ENCODE data around the gene C2CD4D. TPM values are rescaled to one million over a fixed set of nuclear protein-coding genes. Genes with fewer than 3 reads are reported as not detected.

Gene C2CD4D
- total RNA-seq, 1 experiment from 2014 or later, result 0.94 TPM

DNA sequence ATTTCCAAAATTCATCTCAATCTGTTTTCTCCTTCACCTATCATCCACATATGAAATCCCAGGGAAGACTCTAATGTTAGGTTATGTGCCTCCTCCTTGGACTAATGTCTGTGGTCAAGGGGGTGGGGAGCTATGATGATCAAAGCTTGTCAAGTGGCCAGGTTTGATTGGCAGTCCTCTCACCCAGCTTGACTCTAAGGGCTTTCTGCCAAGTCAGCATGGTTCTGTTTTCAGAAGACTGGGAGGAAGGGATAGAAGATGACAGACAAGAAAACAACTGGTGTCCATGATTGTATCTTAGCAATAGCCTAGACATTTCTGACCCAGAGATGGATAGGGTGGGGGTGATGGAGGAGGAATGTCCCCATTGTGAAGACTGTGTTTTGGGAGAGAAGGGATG, 23.0 kb upstream of the C2CD4D start (continued):
- TF ChIP-seq, protein P1, sequence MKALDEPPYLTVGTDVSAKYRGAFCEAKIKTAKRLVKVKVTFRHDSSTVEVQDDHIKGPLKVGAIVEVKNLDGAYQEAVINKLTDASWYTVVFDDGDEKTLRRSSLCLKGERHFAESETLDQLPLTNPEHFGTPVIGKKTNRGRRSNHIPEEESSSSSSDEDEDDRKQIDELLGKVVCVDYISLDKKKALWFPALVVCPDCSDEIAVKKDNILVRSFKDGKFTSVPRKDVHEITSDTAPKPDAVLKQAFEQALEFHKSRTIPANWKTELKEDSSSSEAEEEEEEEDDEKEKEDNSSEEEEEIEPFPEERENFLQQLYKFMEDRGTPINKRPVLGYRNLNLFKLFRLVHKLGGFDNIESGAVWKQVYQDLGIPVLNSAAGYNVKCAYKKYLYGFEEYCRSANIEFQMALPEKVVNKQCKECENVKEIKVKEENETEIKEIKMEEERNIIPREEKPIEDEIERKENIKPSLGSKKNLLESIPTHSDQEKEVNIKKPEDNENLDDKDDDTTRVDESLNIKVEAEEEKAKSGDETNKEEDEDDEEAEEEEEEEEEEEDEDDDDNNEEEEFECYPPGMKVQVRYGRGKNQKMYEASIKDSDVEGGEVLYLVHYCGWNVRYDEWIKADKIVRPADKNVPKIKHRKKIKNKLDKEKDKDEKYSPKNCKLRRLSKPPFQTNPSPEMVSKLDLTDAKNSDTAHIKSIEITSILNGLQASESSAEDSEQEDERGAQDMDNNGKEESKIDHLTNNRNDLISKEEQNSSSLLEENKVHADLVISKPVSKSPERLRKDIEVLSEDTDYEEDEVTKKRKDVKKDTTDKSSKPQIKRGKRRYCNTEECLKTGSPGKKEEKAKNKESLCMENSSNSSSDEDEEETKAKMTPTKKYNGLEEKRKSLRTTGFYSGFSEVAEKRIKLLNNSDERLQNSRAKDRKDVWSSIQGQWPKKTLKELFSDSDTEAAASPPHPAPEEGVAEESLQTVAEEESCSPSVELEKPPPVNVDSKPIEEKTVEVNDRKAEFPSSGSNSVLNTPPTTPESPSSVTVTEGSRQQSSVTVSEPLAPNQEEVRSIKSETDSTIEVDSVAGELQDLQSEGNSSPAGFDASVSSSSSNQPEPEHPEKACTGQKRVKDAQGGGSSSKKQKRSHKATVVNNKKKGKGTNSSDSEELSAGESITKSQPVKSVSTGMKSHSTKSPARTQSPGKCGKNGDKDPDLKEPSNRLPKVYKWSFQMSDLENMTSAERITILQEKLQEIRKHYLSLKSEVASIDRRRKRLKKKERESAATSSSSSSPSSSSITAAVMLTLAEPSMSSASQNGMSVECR (CRISPR knock-in tag; IDR thresholded peaks at IDR 0.05; ENCODE audit: borderline replicate concordance), result no peak
- no peak for TF ChIP-seq FOXJ3 (CRISPR knock-in tag; IDR thresholded peaks at IDR 0.05; ENCODE audit: borderline replicate concordance)
- no peak for TF ChIP-seq GTF2I (CRISPR knock-in tag; conservative IDR thresholded peaks at IDR 0.05)

DNA sequence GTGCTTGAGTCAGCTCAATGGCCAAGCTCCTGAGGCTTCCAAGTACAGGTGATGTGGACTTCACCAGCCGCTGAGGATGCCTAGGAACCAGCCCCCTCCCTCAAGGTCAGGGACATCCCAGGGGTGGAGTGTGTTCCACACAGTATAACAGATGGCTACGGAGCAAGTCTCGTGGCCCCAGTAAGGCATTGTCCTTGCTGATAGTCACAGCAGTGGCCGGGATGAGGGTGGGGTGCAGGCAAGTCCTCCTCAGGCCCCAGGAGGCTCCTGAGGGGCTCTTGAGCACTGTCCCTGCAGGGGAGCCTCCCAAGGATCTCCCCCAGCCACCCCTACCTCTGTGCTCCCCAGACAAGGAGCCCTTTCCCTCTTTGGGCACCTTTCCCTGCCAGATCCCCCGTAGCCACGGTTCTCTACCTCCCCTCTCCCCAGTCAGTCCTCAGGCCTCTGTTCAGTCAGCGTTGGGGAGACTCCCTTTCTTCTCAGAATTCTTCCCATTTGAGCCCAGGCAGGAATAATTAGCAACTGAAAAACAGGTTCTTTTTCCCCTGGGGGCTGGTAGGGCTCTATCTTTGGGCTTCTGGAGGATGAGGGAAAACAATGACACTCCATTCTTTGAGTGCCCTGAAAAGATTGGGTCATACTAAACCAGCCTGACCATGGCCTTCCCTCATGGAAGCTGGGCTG, 21.0 kb upstream of the C2CD4D start:
- H3K4me3 Mint-ChIP-seq, result no peak overlapping the region
- CTCF ChIA-PET, result interaction anchor here (1.0 kb wide), 1 partner anchor 21 kb away, joined by 3 read pairs; the partner anchor contains the start of gene C2CD4D
- no peaks in the 10 kb centered on the region for H3K9me3 Mint-ChIP-seq
- H3K27ac Mint-ChIP-seq, result no peak overlapping the region
- peak; percentile 35 for DNase-seq (ENCODE audit: low spot score)
- peak; percentile 89 for ATAC-seq
- peaks cover 21% of the 10 kb centered on the region for H3K4me1 Mint-ChIP-seq
- H3K27me3 Mint-ChIP-seq (ENCODE audit: low read depth), result peaks cover 94% of the 10 kb centered on the region
- POLR2A ChIA-PET, result interaction anchor here (0.6 kb wide), 1 partner anchor 20 kb away, joined by 3 read pairs; no protein-coding TSS in a partner anchor
- H3K36me3 Mint-ChIP-seq, result no peaks in the 10 kb centered on the region
- TF ChIP-seq, protein P2, sequence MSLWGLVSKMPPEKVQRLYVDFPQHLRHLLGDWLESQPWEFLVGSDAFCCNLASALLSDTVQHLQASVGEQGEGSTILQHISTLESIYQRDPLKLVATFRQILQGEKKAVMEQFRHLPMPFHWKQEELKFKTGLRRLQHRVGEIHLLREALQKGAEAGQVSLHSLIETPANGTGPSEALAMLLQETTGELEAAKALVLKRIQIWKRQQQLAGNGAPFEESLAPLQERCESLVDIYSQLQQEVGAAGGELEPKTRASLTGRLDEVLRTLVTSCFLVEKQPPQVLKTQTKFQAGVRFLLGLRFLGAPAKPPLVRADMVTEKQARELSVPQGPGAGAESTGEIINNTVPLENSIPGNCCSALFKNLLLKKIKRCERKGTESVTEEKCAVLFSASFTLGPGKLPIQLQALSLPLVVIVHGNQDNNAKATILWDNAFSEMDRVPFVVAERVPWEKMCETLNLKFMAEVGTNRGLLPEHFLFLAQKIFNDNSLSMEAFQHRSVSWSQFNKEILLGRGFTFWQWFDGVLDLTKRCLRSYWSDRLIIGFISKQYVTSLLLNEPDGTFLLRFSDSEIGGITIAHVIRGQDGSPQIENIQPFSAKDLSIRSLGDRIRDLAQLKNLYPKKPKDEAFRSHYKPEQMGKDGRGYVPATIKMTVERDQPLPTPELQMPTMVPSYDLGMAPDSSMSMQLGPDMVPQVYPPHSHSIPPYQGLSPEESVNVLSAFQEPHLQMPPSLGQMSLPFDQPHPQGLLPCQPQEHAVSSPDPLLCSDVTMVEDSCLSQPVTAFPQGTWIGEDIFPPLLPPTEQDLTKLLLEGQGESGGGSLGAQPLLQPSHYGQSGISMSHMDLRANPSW (CRISPR knock-in tag; conservative IDR thresholded peaks at IDR 0.05; ENCODE audit: low read depth), result no peak
- TF ChIP-seq, protein P3, sequence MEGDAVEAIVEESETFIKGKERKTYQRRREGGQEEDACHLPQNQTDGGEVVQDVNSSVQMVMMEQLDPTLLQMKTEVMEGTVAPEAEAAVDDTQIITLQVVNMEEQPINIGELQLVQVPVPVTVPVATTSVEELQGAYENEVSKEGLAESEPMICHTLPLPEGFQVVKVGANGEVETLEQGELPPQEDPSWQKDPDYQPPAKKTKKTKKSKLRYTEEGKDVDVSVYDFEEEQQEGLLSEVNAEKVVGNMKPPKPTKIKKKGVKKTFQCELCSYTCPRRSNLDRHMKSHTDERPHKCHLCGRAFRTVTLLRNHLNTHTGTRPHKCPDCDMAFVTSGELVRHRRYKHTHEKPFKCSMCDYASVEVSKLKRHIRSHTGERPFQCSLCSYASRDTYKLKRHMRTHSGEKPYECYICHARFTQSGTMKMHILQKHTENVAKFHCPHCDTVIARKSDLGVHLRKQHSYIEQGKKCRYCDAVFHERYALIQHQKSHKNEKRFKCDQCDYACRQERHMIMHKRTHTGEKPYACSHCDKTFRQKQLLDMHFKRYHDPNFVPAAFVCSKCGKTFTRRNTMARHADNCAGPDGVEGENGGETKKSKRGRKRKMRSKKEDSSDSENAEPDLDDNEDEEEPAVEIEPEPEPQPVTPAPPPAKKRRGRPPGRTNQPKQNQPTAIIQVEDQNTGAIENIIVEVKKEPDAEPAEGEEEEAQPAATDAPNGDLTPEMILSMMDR (IDR thresholded peaks at IDR 0.05), result no peak
- TF ChIP-seq NFYB (CRISPR knock-in tag; conservative IDR thresholded peaks at IDR 0.05; ENCODE audit: low read depth) (no peak), KAT7 (CRISPR knock-in tag; IDR thresholded peaks at IDR 0.05; ENCODE audit: borderline replicate concordance) (no peak), ZNF219 (CRISPR knock-in tag; IDR thresholded peaks at IDR 0.05; ENCODE audit: borderline replicate concordance) (no peak), ZNF396 (CRISPR knock-in tag; IDR thresholded peaks at IDR 0.05; ENCODE audit: borderline replicate concordance) (no peak), ZNF121 (CRISPR knock-in tag; IDR thresholded peaks at IDR 0.05) (no peak), NR2C2 (CRISPR knock-in tag; IDR thresholded peaks at IDR 0.05) (no peak), CREM (CRISPR knock-in tag; IDR thresholded peaks at IDR 0.05) (no peak), ATF1 (CRISPR knock-in tag; IDR thresholded peaks at IDR 0.05) (no peak), NR3C1 (CRISPR knock-in tag; conservative IDR thresholded peaks at IDR 0.05; ENCODE audit: low read depth) (no peak)
- TF ChIP-seq, protein P4, sequence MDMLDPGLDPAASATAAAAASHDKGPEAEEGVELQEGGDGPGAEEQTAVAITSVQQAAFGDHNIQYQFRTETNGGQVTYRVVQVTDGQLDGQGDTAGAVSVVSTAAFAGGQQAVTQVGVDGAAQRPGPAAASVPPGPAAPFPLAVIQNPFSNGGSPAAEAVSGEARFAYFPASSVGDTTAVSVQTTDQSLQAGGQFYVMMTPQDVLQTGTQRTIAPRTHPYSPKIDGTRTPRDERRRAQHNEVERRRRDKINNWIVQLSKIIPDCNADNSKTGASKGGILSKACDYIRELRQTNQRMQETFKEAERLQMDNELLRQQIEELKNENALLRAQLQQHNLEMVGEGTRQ (CRISPR knock-in tag; IDR thresholded peaks at IDR 0.05), result no peak
- TF ChIP-seq, protein P5, sequence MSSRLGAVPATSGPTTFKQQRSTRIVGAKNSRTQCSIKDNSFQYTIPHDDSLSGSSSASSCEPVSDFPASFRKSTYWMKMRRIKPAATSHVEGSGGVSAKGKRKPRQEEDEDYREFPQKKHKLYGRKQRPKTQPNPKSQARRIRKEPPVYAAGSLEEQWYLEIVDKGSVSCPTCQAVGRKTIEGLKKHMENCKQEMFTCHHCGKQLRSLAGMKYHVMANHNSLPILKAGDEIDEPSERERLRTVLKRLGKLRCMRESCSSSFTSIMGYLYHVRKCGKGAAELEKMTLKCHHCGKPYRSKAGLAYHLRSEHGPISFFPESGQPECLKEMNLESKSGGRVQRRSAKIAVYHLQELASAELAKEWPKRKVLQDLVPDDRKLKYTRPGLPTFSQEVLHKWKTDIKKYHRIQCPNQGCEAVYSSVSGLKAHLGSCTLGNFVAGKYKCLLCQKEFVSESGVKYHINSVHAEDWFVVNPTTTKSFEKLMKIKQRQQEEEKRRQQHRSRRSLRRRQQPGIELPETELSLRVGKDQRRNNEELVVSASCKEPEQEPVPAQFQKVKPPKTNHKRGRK (CRISPR knock-in tag; IDR thresholded peaks at IDR 0.05; ENCODE audit: borderline replicate concordance), result no peak

All from WTC11 (cell line).